Esophagus muscularis mucosa (tissue), 4 donors: ENCODE measurements around the gene PHLDA3. TPM values are rescaled to one million over a fixed set of nuclear protein-coding genes. Genes with fewer than 3 reads are reported as not detected.

Experiments used
- DNase-seq: peaks from one replicate; pipeline ENCODE4 v3.0.0-alpha.2; 2017; ENCODE audit errors: extremely low spot score
- H3K27ac ChIP-seq, 4 donors: fragments of 200-600 bp; sonication (generic); replicated peaks in 1 of 4; 1 replicate in 3 of 4; 2 replicates in 1 of 4; pipeline ENCODE4 v1.5.1; 2016 to 2019; ENCODE audit warnings: mild to moderate bottlenecking in 1 of 4
- H3K27me3 ChIP-seq, 4 donors: fragments of 200-600 bp; sonication (generic); one replicate each; pipeline versions ENCODE4 v1.5.1 to v1.6.0; 2016 to 2019
- H3K36me3 ChIP-seq, 4 donors: fragments of 200-600 bp; sonication (generic); one replicate each; pipeline ENCODE4 v1.5.1; 2016 to 2019
- H3K4me1 ChIP-seq, 4 donors: fragments of 200-600 bp; sonication (generic); one replicate each; pipeline ENCODE4 v1.5.1; 2016 to 2019
- H3K4me3 ChIP-seq, 4 donors: fragments of 200-600 bp; sonication (generic); 1 replicate in 2 of 4; 2 replicates in 2 of 4; pipeline ENCODE4 v1.5.1; 2016 to 2019; ENCODE audit warnings: mild to moderate bottlenecking in 4 of 4, moderate library complexity in 1 of 4
- H3K9me3 ChIP-seq, 4 donors: fragments of 200-600 bp; sonication (generic); 1 replicate in 3 of 4; 2 replicates in 1 of 4; pipeline ENCODE4 v1.5.1; 2016 to 2019
- CTCF ChIP-seq, 3 experiments: fragments of 200-600 bp in 2 of 3; fragments of 450-650 bp in 1 of 3; sonication (generic) in 2 of 3; IDR thresholded peaks; one replicate each; pipeline ENCODE4 v1.5.1; 2017 to 2019; ENCODE audit warnings: antibody characterized with exemption in 3 of 3, mild to moderate bottlenecking in 2 of 3, moderate library complexity in 1 of 3
- EP300 ChIP-seq: sonication (generic); formaldehyde crosslinking; IDR thresholded peaks from one replicate; pipeline ENCODE4 v1.6.1; 2017; ENCODE audit warnings: antibody characterized with exemption
- POLR2A ChIP-seq: fragments of 450-650 bp; IDR thresholded peaks from one replicate; pipeline ENCODE4 v1.6.1; 2017; ENCODE audit warnings: antibody characterized with exemption, moderate library complexity, mild to moderate bottlenecking, low read depth
- POLR2AphosphoS5 ChIP-seq, 2 donors: sonication (generic); formaldehyde crosslinking; IDR thresholded peaks; one replicate each; pipeline ENCODE4 v1.6.1; 2017; ENCODE audit warnings: antibody characterized with exemption in 2 of 2
- WGBS: methylation state at CpG from one replicate; pipeline ENCODE4 v1.1.5; 2018; 5-methylcytosine and 5-hydroxymethylcytosine counted together
- intact Hi-C: fragments of 100-400 bp; cut with DNase I; formaldehyde crosslinking; loops from one replicate; pipeline ENCODE4 v1.15.1; 2023
- total RNA-seq, 4 donors: library from RNA; depleted of rRNA; stranded (reverse); fragments of >200 nt; gene quantifications; one replicate each; pipeline versions ENCODE4 v1.1.0 to v1.2.1, GENCODE V29; 2016

PHLDA3 gene
- total RNA-seq, 4 donors from 2014 or later = 63.5 to 158 (median 106) TPM

GRCh38 chr1:201511941-201512539, 43.1 kb upstream of the PHLDA3 start:
- no peaks in the 10 kb centered on the region for H3K9me3 ChIP-seq
- TF ChIP-seq POLR2AphosphoS5 (IDR thresholded peaks at IDR 0.05) (peak; percentile 46 to 79), EP300 (no peak)
- intact Hi-C loops = no loop called here
- peaks cover 39 to 59% (median 50%) of the 10 kb centered on the region in 4 donors for H3K4me1 ChIP-seq
- peak overlapping the region in 2 of 4 donors; percentile 1 to 6 for H3K4me3 ChIP-seq
- WGBS = 11% methylated on average over 6 of the region's 6 CpGs
- no peak for DNase-seq
- H3K27ac ChIP-seq = peak overlapping the region; percentile 93 to 99 (median 97)
- H3K27me3 ChIP-seq = no peaks in the 10 kb centered on the region
- H3K36me3 ChIP-seq = peaks cover 0 to 6% (median 0%) of the 10 kb centered on the region in 4 donors

DNA sequence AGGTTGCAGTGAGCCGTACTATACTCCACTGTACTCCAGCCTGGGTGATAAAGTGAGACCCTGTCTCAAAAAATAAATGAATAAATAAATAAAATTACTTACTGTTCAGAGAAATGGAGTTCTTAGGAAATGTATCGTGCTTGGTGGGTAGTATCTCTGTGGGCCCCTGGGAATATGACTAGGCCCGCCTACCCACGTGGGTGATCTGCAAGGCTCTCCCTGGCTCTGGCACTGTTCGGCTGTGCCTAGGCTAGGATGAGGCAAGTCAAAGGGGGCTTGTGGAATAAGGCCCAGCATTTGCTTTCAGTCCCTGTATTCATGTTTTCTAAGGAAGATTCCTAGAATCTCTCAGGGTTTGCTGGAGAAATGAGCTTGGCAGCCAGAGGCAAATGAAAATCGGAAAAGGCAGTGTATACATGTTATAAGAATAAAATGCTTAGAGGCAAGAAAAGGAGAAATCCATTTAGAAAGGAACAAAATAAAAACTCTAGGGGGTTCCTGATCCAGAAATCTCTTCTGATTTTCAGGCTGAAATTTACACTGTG, 42.5 kb upstream of the PHLDA3 start:
- Histone ChIP-seq H3K27ac (peak overlapping the region; percentile 93 to 99 (median 97)), H3K36me3 (peaks cover 0 to 6% (median 0%) of the 10 kb centered on the region in 4 donors), H3K4me1 (peaks cover 40 to 59% (median 51%) of the 10 kb centered on the region in 4 donors), H3K4me3 (no peak overlapping the region), H3K27me3 (no peaks in the 10 kb centered on the region), H3K9me3 (no peaks in the 10 kb centered on the region)
- no peak for TF ChIP-seq POLR2A
- no peak for TF ChIP-seq POLR2AphosphoS5 (IDR thresholded peaks at IDR 0.05)
- no peak for TF ChIP-seq CTCF (IDR thresholded peaks at IDR 0.05)
- TF ChIP-seq EP300 = no peak
- intact Hi-C loops = no loop called here
- DNase-seq = no peak
- 74% methylated on average over 6 of the region's 6 CpGs for WGBS

DNA sequence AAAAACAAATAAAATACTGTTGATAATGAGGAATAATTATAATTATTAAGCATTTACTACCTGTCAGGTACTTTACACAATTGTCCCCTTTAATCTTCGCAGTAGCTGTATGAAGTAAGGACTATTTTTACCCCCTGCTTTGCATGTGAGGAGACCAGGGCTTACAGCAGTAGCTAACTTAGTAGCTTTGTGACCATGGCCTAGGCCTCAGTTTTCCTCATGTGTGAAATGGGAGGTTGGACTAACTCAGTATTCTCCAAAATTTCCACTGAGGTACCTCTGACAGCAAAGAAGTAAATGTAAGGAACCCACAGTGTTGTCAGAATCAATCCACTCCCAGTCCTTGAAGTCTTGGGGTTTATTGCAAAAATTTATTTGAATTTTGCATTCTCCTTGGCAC, 41.7 kb upstream of the PHLDA3 start:
- peaks cover 47 to 66% (median 57%) of the 10 kb centered on the region in 4 donors for H3K4me1 ChIP-seq
- 96% methylated on average over 1 of the region's 1 CpG for WGBS
- TF ChIP-seq POLR2AphosphoS5 (IDR thresholded peaks at IDR 0.05) (no peak), EP300 (no peak), POLR2A (no peak), CTCF (IDR thresholded peaks at IDR 0.05) (no peak)

DNA sequence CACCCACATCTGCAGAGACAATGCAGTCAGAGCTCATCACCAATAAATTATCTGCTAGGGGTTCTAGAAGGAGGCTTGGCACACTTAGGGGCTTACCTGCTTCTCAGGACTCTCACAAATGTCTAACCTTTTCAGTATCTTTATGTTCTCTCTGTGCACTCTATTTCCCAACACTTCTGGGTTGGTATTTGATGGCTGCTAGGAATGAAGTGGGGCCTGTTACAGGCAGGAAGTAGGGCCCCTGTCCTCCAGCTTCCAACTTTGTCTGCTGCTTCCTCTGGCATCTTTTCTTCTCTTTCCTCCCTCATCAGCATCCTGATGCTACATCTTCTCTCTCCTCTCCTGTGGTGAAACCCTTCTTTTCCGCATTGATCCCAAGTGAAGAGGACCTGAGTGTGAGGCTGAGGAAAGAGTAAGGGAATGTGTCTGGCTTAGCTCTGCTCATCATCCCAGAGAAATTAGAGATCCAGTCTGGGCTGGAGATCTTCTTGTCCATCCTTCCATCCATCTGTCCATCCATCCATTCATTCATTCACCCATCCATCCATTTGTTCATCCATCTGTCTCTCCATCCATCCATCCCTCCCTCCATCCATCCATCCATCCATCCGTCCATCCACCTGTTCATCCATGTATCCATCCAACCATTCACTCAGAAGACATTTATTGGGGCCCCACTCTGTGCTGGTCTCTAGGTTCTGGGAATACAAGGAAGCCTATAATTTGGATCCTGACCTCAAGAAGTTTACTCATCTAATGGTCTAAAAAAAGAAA, 40.8 kb upstream of the PHLDA3 start:
- whole genome bisulfite sequencing = 99% methylated on average over 2 of the region's 2 CpGs
- intact Hi-C loops = no loop called here
- Histone ChIP-seq H3K27ac (peak overlapping the region; percentile 93 to 99 (median 97)), H3K27me3 (no peaks in the 10 kb centered on the region), H3K4me1 (peaks cover 51 to 75% (median 66%) of the 10 kb centered on the region in 4 donors), H3K36me3 (peaks cover 0 to 5% (median 0%) of the 10 kb centered on the region in 4 donors), H3K4me3 (no peak overlapping the region), H3K9me3 (no peaks in the 10 kb centered on the region)
- DNase-seq = no peak
- TF ChIP-seq EP300 = no peak
- TF ChIP-seq POLR2AphosphoS5 (IDR thresholded peaks at IDR 0.05) = no peak
- no peak for TF ChIP-seq POLR2A
- TF ChIP-seq CTCF (IDR thresholded peaks at IDR 0.05) = no peak

More for the DNA sequence above, 41.7 kb upstream of the PHLDA3 start:
- intact Hi-C loops = no loop called here
- no peak for DNase-seq
- Histone ChIP-seq H3K27ac (peak overlapping the region; percentile 93 to 99 (median 97)), H3K4me3 (no peak overlapping the region), H3K36me3 (peaks cover 0 to 6% (median 0%) of the 10 kb centered on the region in 4 donors), H3K9me3 (no peaks in the 10 kb centered on the region), H3K27me3 (no peaks in the 10 kb centered on the region)

- DNase-seq = no peak
Observed at GRCh38 chr1:201508809-201509208, 39.8 kb upstream of the PHLDA3 start.

More at GRCh38 chr1:201508809-201509208, 39.8 kb upstream of the PHLDA3 start:
- Histone ChIP-seq H3K4me3 (no peak overlapping the region), H3K27me3 (no peaks in the 10 kb centered on the region), H3K27ac (peak overlapping the region; percentile 93 to 99 (median 97)), H3K36me3 (no peaks in the 10 kb centered on the region), H3K4me1 (peaks cover 54 to 81% (median 75%) of the 10 kb centered on the region in 4 donors), H3K9me3 (no peaks in the 10 kb centered on the region)
- peak in 1 of 3 experiments; percentile 5 for TF ChIP-seq CTCF (IDR thresholded peaks at IDR 0.05)
- no peak for TF ChIP-seq EP300
- peak in 1 of 2 donors; percentile 73 for TF ChIP-seq POLR2AphosphoS5 (IDR thresholded peaks at IDR 0.05)
- intact Hi-C loops = no loop called here
- WGBS = 59% methylated on average over 2 of the region's 2 CpGs
